HG02840 (cell line): ENCODE results near the gene RIPPLY3.
"Not testable (repeated sequence)": the region's sequence is repeated elsewhere in the genome, so short reads cannot be mapped to it uniquely, and the experiment has no call there.

ENCODE experiments used
- ATAC-seq: cut with Tn5 transposase; IDR thresholded peaks from one replicate; pipeline ENCODE4 v1.9.1; 2021; ENCODE audit warnings: mild to moderate bottlenecking, moderate library complexity, moderate number of reproducible peaks; ENCODE audit not compliant: unreplicated experiment, low FRiP score

The RIPPLY3 gene

GRCh38 chr21:36980280-36981048, 26.0 kb upstream of the RIPPLY3 start:
- ATAC-seq, result no peak

- no peak for ATAC-seq
Measured at GRCh38 chr21:36981049-36981391, 25.5 kb upstream of the RIPPLY3 start.

- ATAC-seq, result no peak
Measured at GRCh38 chr21:36981977-36982700, 24.4 kb upstream of the RIPPLY3 start.

- no peak for ATAC-seq
Measured at GRCh38 chr21:36985751-36986594, 20.5 kb upstream of the RIPPLY3 start.

- no peak for ATAC-seq
Measured at GRCh38 chr21:36987845-36988244, 18.7 kb upstream of the RIPPLY3 start.

- no peak for ATAC-seq
Measured at GRCh38 chr21:36988536-36988935, 18.0 kb upstream of the RIPPLY3 start.

GRCh38 chr21:36989199-36989698, 17.3 kb upstream of the RIPPLY3 start:
- ATAC-seq, result not testable (repeated sequence)

- ATAC-seq, result peak; percentile 88
Measured at GRCh38 chr21:36989699-36990507, 16.6 kb upstream of the RIPPLY3 start.

- no peak for ATAC-seq
Measured at GRCh38 chr21:36990508-36991205, 15.8 kb upstream of the RIPPLY3 start.

- ATAC-seq, result no peak
Measured at GRCh38 chr21:36992671-36993070, 13.8 kb upstream of the RIPPLY3 start.

- ATAC-seq, result no peak
Measured at GRCh38 chr21:36994501-36995158, 11.9 kb upstream of the RIPPLY3 start.

- not testable (repeated sequence) for ATAC-seq
Measured at GRCh38 chr21:36995285-36995684, 11.2 kb upstream of the RIPPLY3 start.

- no peak for ATAC-seq
Measured at GRCh38 chr21:36999131-36999898, 7.2 kb upstream of the RIPPLY3 start.

- ATAC-seq, result no peak
Measured at GRCh38 chr21:37000381-37000780, 6.1 kb upstream of the RIPPLY3 start.

GRCh38 chr21:37001441-37001840, 5.1 kb upstream of the RIPPLY3 start:
- ATAC-seq, result no peak

GRCh38 chr21:37002851-37003250, 3.7 kb upstream of the RIPPLY3 start:
- not testable (repeated sequence) for ATAC-seq

GRCh38 chr21:37003917-37004316, 2.6 kb upstream of the RIPPLY3 start:
- not testable (repeated sequence) for ATAC-seq
